Parathyroid adenoma (tissue), 2 donors: Measurements from ENCODE around the gene MRPS31.

Experiments
- H2AFZ ChIP-seq: fragments of 300-600 bp; sonication (generic); one replicate; pipeline ENCODE4 v1.7.0; 2017; ENCODE audit warnings: antibody characterized with exemption, mild to moderate bottlenecking
- H3K27ac ChIP-seq: fragments of 300-600 bp; sonication (generic); one replicate; pipeline ENCODE4 v1.7.0; 2017
- H3K27me3 ChIP-seq: fragments of 300-600 bp; sonication (generic); one replicate; pipeline ENCODE4 v1.7.0; 2017; ENCODE audit warnings: low read length; ENCODE audit not compliant: control insufficient read depth, insufficient read depth
- H3K36me3 ChIP-seq: fragments of 300-600 bp; sonication (generic); one replicate; pipeline ENCODE4 v1.7.0; 2017; ENCODE audit warnings: low read length; ENCODE audit not compliant: control insufficient read depth, insufficient read depth
- H3K4me1 ChIP-seq: fragments of 300-600 bp; sonication (generic); one replicate; pipeline ENCODE4 v1.7.0; 2017; ENCODE audit warnings: control low read depth
- H3K4me2 ChIP-seq: fragments of 300-600 bp; sonication (generic); one replicate; pipeline ENCODE4 v1.7.0; 2017; ENCODE audit warnings: low read length
- H3K4me3 ChIP-seq: fragments of 300-600 bp; sonication (generic); one replicate; pipeline ENCODE4 v1.7.0; 2017; ENCODE audit warnings: low read depth, low read length
- H3K79me2 ChIP-seq: fragments of 300-600 bp; sonication (generic); one replicate; pipeline ENCODE4 v1.7.0; 2017; ENCODE audit warnings: control low read depth
- H3K9ac ChIP-seq: fragments of 300-600 bp; sonication (generic); one replicate; pipeline ENCODE4 v1.7.0; 2017; ENCODE audit warnings: mild to moderate bottlenecking
- H3K9me3 ChIP-seq: fragments of 300-600 bp; sonication (generic); one replicate; pipeline ENCODE4 v1.7.0; 2017; ENCODE audit warnings: low read length; ENCODE audit not compliant: control insufficient read depth
- CTCF ChIP-seq: fragments of 300-600 bp; sonication (generic); IDR thresholded peaks from one replicate; pipeline ENCODE4 v1.7.0; 2017; ENCODE audit warnings: antibody characterized with exemption, mild to moderate bottlenecking
- donor health status: primary hyperparathyroidism.

Gene MRPS31

GRCh38 chr13:40813667-40814454, 42.9 kb upstream of the MRPS31 start:
- H3K4me2 ChIP-seq: no peak overlapping the region
- no peaks in the 10 kb centered on the region for H3K36me3 ChIP-seq
- H3K27ac ChIP-seq: no peak overlapping the region
- H3K4me3 ChIP-seq: no peak overlapping the region
- no peaks in the 10 kb centered on the region for H3K4me1 ChIP-seq
- H3K79me2 ChIP-seq: no peaks in the 10 kb centered on the region
- H2AFZ ChIP-seq: peak overlapping the region; percentile 17
- no peaks in the 10 kb centered on the region for H3K27me3 ChIP-seq
- H3K9me3 ChIP-seq: no peaks in the 10 kb centered on the region
- no peak overlapping the region for H3K9ac ChIP-seq
- TF ChIP-seq CTCF: peak; percentile 32

DNA sequence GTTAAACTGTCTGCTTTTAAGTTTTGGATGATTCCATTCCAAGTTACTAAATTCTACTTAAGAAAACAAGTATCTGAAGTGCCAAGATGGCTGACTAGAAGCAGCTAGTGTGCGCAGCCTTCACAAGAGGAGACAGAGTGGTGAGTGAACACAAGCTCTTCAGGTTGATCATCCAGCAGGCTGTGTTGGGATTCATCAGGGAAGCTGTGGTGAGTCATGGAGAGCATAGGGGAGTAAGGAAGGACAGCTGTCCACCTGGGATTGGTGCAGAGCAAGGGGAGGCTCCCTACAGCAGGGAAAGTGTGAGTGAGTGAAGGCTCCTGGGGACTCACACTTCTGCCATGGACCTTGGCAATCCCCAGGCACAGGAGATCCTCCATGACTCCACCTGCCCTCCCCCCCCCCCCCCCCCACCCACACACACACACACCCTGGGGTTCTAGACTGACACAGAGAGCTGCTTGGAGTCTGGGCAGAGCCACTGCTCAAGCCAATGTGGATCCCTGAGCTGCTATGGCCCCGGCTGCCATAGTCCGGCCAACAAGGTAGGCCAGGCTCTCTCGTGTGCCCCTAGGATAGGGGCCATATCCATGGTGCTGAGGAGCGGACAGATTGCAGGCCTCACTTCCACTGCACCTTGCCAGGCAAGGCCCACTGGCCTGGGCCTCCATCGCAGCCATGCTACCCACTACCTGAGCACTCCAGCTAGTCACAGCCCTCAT, 41.9 kb upstream of the MRPS31 start:
- H3K27ac ChIP-seq: no peak overlapping the region
- H3K27me3 ChIP-seq: no peaks in the 10 kb centered on the region
- H3K9ac ChIP-seq: no peak overlapping the region
- H3K36me3 ChIP-seq: no peaks in the 10 kb centered on the region
- no peaks in the 10 kb centered on the region for H3K9me3 ChIP-seq
- H2AFZ ChIP-seq: no peak overlapping the region
- H3K4me3 ChIP-seq: no peak overlapping the region
- TF ChIP-seq CTCF: no peak
- no peaks in the 10 kb centered on the region for H3K4me1 ChIP-seq
- H3K4me2 ChIP-seq: no peak overlapping the region
- H3K79me2 ChIP-seq: no peaks in the 10 kb centered on the region

DNA sequence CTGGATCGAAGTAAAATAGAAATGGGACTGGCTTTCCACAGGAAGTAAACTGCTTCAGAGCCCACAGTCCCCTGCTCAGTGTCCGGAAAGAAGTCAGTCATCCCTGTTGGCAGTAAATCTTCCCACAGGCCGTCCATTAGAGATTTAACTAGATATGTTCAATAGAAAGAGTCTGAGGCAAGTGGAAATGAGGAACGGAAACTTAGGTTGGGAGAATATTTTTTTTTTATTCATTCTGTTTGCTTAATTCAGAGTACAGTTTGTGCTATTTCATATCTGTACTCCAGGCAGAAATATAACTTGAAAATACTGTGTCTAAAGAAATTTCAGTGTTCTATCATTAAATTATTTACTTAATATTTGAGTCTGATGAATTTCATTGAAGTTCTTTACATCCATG, 41.1 kb upstream of the MRPS31 start:
- H3K27ac ChIP-seq: no peak overlapping the region
- TF ChIP-seq CTCF: no peak
- no peak overlapping the region for H2AFZ ChIP-seq
- H3K4me3 ChIP-seq: no peak overlapping the region
- H3K9ac ChIP-seq: no peak overlapping the region
- H3K4me2 ChIP-seq: no peak overlapping the region
- H3K79me2 ChIP-seq: no peaks in the 10 kb centered on the region
- H3K27me3 ChIP-seq: no peaks in the 10 kb centered on the region
- H3K4me1 ChIP-seq: no peaks in the 10 kb centered on the region
- H3K9me3 ChIP-seq: no peaks in the 10 kb centered on the region
- no peaks in the 10 kb centered on the region for H3K36me3 ChIP-seq

DNA sequence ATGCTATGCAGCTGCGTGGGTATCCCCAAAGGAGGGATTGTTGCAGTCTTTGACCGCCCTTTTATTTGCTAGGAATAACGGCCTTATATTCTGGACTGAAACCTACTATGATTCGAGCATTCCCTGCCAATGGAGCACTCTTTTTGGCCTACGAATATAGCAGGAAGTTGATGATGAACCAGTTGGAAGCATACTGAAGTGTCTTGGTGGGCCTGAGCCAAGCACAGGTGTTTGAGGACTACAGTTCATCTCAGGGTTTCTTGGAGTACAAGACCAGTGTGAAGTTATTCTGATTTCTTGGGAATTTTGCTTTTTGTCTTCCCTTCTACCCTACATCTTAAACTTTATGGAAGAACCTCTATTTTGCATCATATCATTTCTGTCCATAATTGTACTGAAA, 38.5 kb upstream of the MRPS31 start:
- H3K27me3 ChIP-seq: no peaks in the 10 kb centered on the region
- H2AFZ ChIP-seq: no peak overlapping the region
- H3K9ac ChIP-seq: no peak overlapping the region
- no peak overlapping the region for H3K27ac ChIP-seq
- H3K9me3 ChIP-seq: no peaks in the 10 kb centered on the region
- H3K4me3 ChIP-seq: no peak overlapping the region
- H3K36me3 ChIP-seq: no peaks in the 10 kb centered on the region
- H3K4me1 ChIP-seq: no peaks in the 10 kb centered on the region
- H3K4me2 ChIP-seq: no peak overlapping the region
- no peaks in the 10 kb centered on the region for H3K79me2 ChIP-seq
- no peak for TF ChIP-seq CTCF
